Measurements from ENCODE around the gene NLGN3. TPM values are rescaled to one million over a fixed set of nuclear protein-coding genes. Genes with fewer than 3 reads are reported as not detected.

NLGN3 gene
- total and polyA plus RNA-seq, 2 experiments from 2014 or later = 6.4 to 10.2 TPM

DNA sequence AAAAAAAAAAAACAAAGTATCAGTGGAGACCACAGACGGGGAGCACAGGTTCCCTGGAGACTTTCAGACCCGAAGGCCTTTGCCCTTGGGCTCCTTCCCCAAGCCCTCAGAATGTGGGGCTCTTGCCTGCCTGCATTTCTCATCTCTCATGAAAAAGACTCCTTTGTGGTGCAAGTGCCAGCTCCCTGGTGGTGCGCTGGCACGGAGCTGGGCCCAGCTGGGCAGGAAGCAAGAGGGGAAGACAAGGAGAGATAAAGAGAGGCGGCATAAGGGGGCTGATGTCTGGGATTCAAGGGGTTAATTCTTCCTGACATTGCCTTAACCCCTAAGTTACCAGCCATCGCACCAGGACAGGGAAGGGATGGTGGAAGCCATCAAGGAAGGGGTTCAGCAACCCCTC is 21.8 kb downstream of the NLGN3 start:
- H3K27ac ChIP-seq = no peak overlapping the region
- no peaks in the 10 kb centered on the region for H3K27me3 ChIP-seq
- DNase-seq (ENCODE audit: low read depth in 1 of 2, low spot score in 1 of 2) = no peak
- H3K9me3 ChIP-seq (ENCODE audit: low read depth) = no peaks in the 10 kb centered on the region
- H3K36me3 ChIP-seq = no peaks in the 10 kb centered on the region
- TF ChIP-seq, protein P1, sequence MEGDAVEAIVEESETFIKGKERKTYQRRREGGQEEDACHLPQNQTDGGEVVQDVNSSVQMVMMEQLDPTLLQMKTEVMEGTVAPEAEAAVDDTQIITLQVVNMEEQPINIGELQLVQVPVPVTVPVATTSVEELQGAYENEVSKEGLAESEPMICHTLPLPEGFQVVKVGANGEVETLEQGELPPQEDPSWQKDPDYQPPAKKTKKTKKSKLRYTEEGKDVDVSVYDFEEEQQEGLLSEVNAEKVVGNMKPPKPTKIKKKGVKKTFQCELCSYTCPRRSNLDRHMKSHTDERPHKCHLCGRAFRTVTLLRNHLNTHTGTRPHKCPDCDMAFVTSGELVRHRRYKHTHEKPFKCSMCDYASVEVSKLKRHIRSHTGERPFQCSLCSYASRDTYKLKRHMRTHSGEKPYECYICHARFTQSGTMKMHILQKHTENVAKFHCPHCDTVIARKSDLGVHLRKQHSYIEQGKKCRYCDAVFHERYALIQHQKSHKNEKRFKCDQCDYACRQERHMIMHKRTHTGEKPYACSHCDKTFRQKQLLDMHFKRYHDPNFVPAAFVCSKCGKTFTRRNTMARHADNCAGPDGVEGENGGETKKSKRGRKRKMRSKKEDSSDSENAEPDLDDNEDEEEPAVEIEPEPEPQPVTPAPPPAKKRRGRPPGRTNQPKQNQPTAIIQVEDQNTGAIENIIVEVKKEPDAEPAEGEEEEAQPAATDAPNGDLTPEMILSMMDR (IDR thresholded peaks at IDR 0.05; ENCODE audit: low read depth, low read length) = no peak
- peaks cover 9% of the 10 kb centered on the region for H3K4me1 ChIP-seq (ENCODE audit: low read depth)
- H3K4me3 ChIP-seq = no peak overlapping the region

DNA sequence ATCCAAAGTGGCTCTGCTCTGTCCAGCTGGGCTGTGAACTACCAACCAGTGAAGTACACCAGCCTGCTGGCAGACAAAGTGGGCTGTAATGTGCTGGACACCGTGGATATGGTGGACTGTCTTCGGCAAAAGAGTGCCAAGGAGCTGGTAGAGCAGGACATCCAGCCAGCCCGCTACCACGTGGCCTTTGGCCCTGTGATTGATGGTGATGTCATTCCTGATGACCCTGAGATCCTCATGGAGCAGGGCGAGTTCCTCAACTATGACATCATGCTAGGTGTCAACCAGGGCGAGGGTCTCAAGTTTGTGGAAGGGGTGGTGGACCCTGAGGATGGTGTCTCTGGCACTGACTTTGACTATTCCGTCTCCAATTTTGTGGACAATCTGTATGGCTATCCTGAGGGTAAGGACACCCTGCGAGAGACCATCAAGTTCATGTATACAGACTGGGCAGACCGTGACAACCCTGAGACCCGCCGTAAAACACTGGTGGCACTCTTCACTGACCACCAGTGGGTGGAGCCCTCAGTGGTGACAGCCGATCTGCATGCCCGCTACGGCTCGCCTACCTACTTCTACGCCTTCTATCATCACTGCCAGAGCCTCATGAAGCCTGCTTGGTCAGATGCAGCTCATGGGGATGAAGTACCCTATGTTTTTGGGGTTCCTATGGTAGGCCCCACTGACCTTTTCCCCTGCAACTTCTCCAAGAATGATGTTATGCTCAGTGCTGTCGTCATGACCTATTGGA is 22.6 kb downstream of the NLGN3 start:
- no peaks in the 10 kb centered on the region for H3K27me3 ChIP-seq
- no peak overlapping the region for H3K27ac ChIP-seq

DNA sequence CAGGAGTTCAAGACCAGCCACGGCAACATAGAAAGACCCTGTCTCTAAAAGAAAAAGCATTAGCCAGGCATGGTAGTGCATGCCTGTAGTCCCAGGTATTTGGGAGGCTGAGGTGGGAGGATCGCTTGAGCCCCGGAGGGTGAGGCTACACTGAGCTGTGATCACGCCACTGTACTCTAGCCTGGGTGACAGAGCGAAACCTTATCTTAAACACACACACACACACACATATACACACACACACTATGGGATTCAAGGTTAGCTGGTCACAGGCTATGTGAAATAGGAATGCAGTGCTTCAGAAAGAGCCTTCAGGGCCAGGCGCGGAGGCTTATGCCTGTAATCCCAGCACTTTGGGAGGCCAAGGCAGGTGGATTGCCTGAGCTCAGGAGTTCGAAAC is 23.5 kb downstream of the NLGN3 start:
- Histone ChIP-seq H3K4me3 (no peak overlapping the region), H3K9me3 (ENCODE audit: low read depth) (no peaks in the 10 kb centered on the region), H3K27me3 (no peaks in the 10 kb centered on the region), H3K4me1 (ENCODE audit: low read depth) (peaks cover 17% of the 10 kb centered on the region), H3K36me3 (no peaks in the 10 kb centered on the region), H3K27ac (no peak overlapping the region)
- TF ChIP-seq, protein P1 (IDR thresholded peaks at IDR 0.05; ENCODE audit: low read depth, low read length) = no peak
- DNase-seq (ENCODE audit: low read depth in 1 of 2, low spot score in 1 of 2) = no peak

More for the DNA sequence above, 22.6 kb downstream of the NLGN3 start:
- DNase-seq (ENCODE audit: low read depth in 1 of 2, low spot score in 1 of 2) = no peak
- H3K4me1 ChIP-seq (ENCODE audit: low read depth) = peaks cover 14% of the 10 kb centered on the region
- no peaks in the 10 kb centered on the region for H3K36me3 ChIP-seq
- TF ChIP-seq, protein P1 (IDR thresholded peaks at IDR 0.05; ENCODE audit: low read depth, low read length) = no peak
- no peaks in the 10 kb centered on the region for H3K9me3 ChIP-seq (ENCODE audit: low read depth)
- H3K4me3 ChIP-seq = no peak overlapping the region

DNA sequence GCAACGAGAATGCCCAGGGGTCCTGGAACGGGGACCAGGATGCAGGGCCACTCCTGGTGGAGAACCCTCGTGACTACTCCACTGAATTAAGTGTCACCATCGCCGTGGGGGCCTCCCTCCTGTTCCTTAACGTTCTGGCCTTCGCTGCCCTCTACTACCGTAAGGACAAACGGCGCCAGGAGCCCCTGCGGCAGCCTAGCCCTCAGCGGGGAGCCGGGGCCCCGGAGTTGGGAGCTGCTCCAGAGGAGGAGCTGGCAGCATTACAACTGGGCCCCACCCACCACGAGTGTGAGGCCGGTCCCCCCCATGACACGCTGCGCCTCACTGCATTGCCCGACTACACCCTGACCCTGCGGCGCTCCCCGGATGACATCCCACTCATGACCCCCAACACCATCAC is 24.9 kb downstream of the NLGN3 start:
- no peak overlapping the region for H3K4me3 ChIP-seq
- H3K4me1 ChIP-seq (ENCODE audit: low read depth) = peaks cover 22% of the 10 kb centered on the region
- no peak for DNase-seq (ENCODE audit: low read depth in 1 of 2, low spot score in 1 of 2)
- TF ChIP-seq, protein P1 (IDR thresholded peaks at IDR 0.05; ENCODE audit: low read depth, low read length) = no peak
- H3K27ac ChIP-seq = no peak overlapping the region
- no peaks in the 10 kb centered on the region for H3K27me3 ChIP-seq
- H3K9me3 ChIP-seq (ENCODE audit: low read depth) = no peaks in the 10 kb centered on the region
- H3K36me3 ChIP-seq = no peaks in the 10 kb centered on the region

DNA sequence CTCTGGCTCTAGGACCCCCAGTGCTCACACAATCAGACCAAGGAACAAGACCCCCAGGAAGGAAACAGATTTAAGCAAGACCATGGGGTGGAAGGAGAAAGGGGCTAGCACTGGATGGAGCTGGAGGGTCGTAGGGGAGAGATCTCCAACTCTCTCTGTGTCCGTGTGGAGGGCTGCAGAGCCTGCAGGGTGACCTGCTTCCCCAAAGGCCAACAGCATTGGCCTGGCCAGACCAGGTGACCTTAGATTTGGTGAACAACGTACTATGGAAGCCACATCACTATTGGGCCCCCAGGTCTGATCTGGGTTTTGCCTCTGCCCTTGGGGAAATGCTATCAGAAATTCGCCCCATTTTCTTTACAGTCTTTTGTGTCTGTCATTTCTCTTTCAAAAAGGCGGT is 26.0 kb downstream of the NLGN3 start:
- TF ChIP-seq, protein P1 (IDR thresholded peaks at IDR 0.05; ENCODE audit: low read depth, low read length) = no peak
- no peak overlapping the region for H3K4me3 ChIP-seq
- no peaks in the 10 kb centered on the region for H3K9me3 ChIP-seq (ENCODE audit: low read depth)
- H3K4me1 ChIP-seq (ENCODE audit: low read depth) = peaks cover 22% of the 10 kb centered on the region
- no peak for DNase-seq (ENCODE audit: low read depth in 1 of 2, low spot score in 1 of 2)
- H3K36me3 ChIP-seq = no peaks in the 10 kb centered on the region
- peak overlapping the region; percentile 97 for H3K27ac ChIP-seq
- H3K27me3 ChIP-seq = no peaks in the 10 kb centered on the region
